ENCODE measurements around the gene PTPN3.

DNA sequence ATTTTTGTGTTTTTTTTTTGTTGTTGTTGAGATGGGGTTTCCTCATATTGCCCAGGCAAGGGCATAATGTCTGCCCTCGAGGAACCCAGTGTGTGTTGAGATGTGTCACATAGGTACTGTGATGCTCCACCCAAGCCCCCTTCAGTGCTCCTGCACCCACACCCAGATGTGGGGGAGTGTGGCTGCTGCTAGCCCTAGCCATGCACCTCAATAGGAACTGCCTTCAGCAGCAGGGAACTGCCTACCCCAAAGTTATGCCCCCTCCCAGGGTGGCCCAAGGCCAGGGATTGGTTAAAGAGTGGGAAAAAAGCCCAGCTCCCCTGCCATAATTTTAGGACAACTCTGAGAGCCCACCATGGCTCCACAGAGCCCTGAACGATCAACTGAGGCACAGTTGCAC, 143.9 kb downstream of the PTPN3 start:
- no peak for TF ChIP-seq YY1 (IDR thresholded peaks at IDR 0.05; ENCODE audit: insufficient read depth, insufficient read length)
- no peak for TF ChIP-seq ZNF274 (IDR thresholded peaks at IDR 0.05; ENCODE audit: low read depth, low read length)
- no peak for TF ChIP-seq SUZ12 (IDR thresholded peaks at IDR 0.05; ENCODE audit: extremely low read depth, insufficient read depth, insufficient read length)
